Activated T-cell treated with anti-CD3 and anti-CD28 coated beads, Interleukin-2, amount 50 U/mL, for 72 hours (primary cell): ENCODE results near the gene SFRP5. TPM values are rescaled to one million over a fixed set of nuclear protein-coding genes. Genes with fewer than 3 reads are reported as not detected.

ENCODE experiments used
- ATAC-seq, 2 donors: fragments of 150-1000 bp; cut with Tn5 transposase; replicated peaks in 1 of 2; 2 replicates each; pipeline ENCODE4 v1.10.0; 2021; ENCODE audit warnings: moderate library complexity in 2 of 2, mild to moderate bottlenecking in 1 of 2
- DNase-seq, 2 donors: peaks; one replicate each; pipeline ENCODE4 v3.0.0; 2021 to 2022; ENCODE audit warnings: mixed read lengths in 1 of 2
- H3K27ac Mint-ChIP-seq: one replicate; pipeline ENCODE4 v1.8.0; 2022; ENCODE audit warnings: mild to moderate bottlenecking, moderate library complexity, mixed read lengths
- H3K27me3 Mint-ChIP-seq: one replicate; pipeline ENCODE4 v1.8.0; 2022; ENCODE audit warnings: low read depth, mixed read lengths
- H3K36me3 Mint-ChIP-seq, 2 donors: one replicate each; pipeline ENCODE4 v1.8.0; 2022; ENCODE audit warnings: mixed read lengths in 2 of 2, mild to moderate bottlenecking in 1 of 2; ENCODE audit not compliant: insufficient read depth in 2 of 2
- H3K4me1 Mint-ChIP-seq: one replicate; pipeline ENCODE4 v1.8.0; 2022; ENCODE audit warnings: low read depth, mixed read lengths
- H3K4me3 Mint-ChIP-seq, 2 donors: one replicate each; pipeline ENCODE4 v1.8.0; 2022; ENCODE audit warnings: mild to moderate bottlenecking in 2 of 2, mixed read lengths in 2 of 2, moderate library complexity in 2 of 2
- H3K9me3 Mint-ChIP-seq, 2 donors: one replicate each; pipeline ENCODE4 v1.8.0; 2022; ENCODE audit warnings: mixed read lengths in 2 of 2
- total RNA-seq, 2 donors: library from RNA; stranded (reverse); gene quantifications; one replicate each; pipeline ENCODE4 v1.2.3, GENCODE V29; 2022

The SFRP5 gene
- total RNA-seq, 2 donors from 2014 or later = not detected

GRCh38 chr10:97766106-97766810 lies 5.5 kb downstream of the SFRP5 start:
- ATAC-seq (no peak), DNase-seq (no peak)
- Mint-ChIP-seq H3K4me1 (peaks cover 7% of the 10 kb centered on the region), H3K36me3 (no peaks in the 10 kb centered on the region), H3K9me3 (no peaks in the 10 kb centered on the region), H3K27me3 (peaks cover 16% of the 10 kb centered on the region), H3K27ac (no peak overlapping the region), H3K4me3 (no peak overlapping the region)

GRCh38 chr10:97765201-97765600 lies 6.6 kb downstream of the SFRP5 start:
- Mint-ChIP-seq H3K36me3 (no peaks in the 10 kb centered on the region), H3K9me3 (no peaks in the 10 kb centered on the region), H3K27ac (no peak overlapping the region), H3K27me3 (peaks cover 6% of the 10 kb centered on the region), H3K4me3 (no peak overlapping the region), H3K4me1 (no peaks in the 10 kb centered on the region)
- ATAC-seq (no peak), DNase-seq (no peak)

DNA sequence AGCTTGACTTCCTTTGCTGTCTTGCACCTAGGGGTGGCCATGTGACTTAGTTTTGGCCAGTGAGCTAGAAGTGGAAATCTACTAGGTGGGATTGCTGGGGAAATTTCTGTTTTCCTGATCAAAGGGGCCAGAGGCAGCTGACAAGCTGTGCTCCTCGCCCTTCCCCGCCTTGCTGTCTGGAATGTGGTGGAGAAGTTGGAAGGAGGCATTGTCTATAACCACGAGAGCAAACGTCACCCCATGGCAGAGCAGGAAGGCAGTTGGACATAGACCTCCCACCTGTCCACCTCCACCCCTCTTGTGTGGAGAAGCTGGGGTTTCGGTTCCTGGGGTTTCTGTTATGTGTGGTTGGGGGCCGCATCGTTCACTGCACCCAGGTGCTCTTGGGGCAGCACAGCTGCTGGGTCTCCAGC lies 7.3 kb downstream of the SFRP5 start:
- ATAC-seq (no peak), DNase-seq (no peak)
- H3K27me3 Mint-ChIP-seq = no peaks in the 10 kb centered on the region
- H3K36me3 Mint-ChIP-seq = no peaks in the 10 kb centered on the region
- no peak overlapping the region for H3K27ac Mint-ChIP-seq
- no peaks in the 10 kb centered on the region for H3K9me3 Mint-ChIP-seq
- no peak overlapping the region for H3K4me3 Mint-ChIP-seq
- H3K4me1 Mint-ChIP-seq = no peaks in the 10 kb centered on the region

GRCh38 chr10:97763947-97764346 lies 7.9 kb downstream of the SFRP5 start:
- ATAC-seq (no peak), DNase-seq (no peak)
- Mint-ChIP-seq H3K36me3 (no peaks in the 10 kb centered on the region), H3K4me1 (no peaks in the 10 kb centered on the region), H3K9me3 (no peaks in the 10 kb centered on the region), H3K4me3 (no peak overlapping the region), H3K27me3 (no peaks in the 10 kb centered on the region), H3K27ac (no peak overlapping the region)

- H3K4me1 Mint-ChIP-seq = no peaks in the 10 kb centered on the region
- no peaks in the 10 kb centered on the region for H3K9me3 Mint-ChIP-seq
- no peak for DNase-seq
- H3K4me3 Mint-ChIP-seq = no peak overlapping the region
- no peak for ATAC-seq
- H3K27me3 Mint-ChIP-seq = no peaks in the 10 kb centered on the region
- H3K36me3 Mint-ChIP-seq = no peaks in the 10 kb centered on the region
- H3K27ac Mint-ChIP-seq = no peak overlapping the region
Observed at GRCh38 chr10:97763411-97763810, 8.4 kb downstream of the SFRP5 start.

GRCh38 chr10:97762816-97763215 lies 9.0 kb downstream of the SFRP5 start:
- H3K27me3 Mint-ChIP-seq = no peaks in the 10 kb centered on the region
- no peak overlapping the region for H3K4me3 Mint-ChIP-seq
- no peaks in the 10 kb centered on the region for H3K4me1 Mint-ChIP-seq
- H3K27ac Mint-ChIP-seq = no peak overlapping the region
- ATAC-seq (no peak), DNase-seq (no peak)
- no peaks in the 10 kb centered on the region for H3K9me3 Mint-ChIP-seq
- H3K36me3 Mint-ChIP-seq = no peaks in the 10 kb centered on the region

- H3K27ac Mint-ChIP-seq = no peak overlapping the region
- no peak for ATAC-seq
- no peaks in the 10 kb centered on the region for H3K4me1 Mint-ChIP-seq
- H3K36me3 Mint-ChIP-seq = peaks cover 0 to 2% of the 10 kb centered on the region in 2 donors
- H3K4me3 Mint-ChIP-seq = no peak overlapping the region
- DNase-seq = no peak
- H3K27me3 Mint-ChIP-seq = no peaks in the 10 kb centered on the region
- H3K9me3 Mint-ChIP-seq = no peaks in the 10 kb centered on the region
Observed at GRCh38 chr10:97762056-97762455, 9.7 kb downstream of the SFRP5 start.

- ATAC-seq (no peak), DNase-seq (no peak)
- no peaks in the 10 kb centered on the region for H3K4me1 Mint-ChIP-seq
- H3K4me3 Mint-ChIP-seq = no peak overlapping the region
- H3K27ac Mint-ChIP-seq = no peak overlapping the region
- H3K36me3 Mint-ChIP-seq = peaks cover 0 to 2% of the 10 kb centered on the region in 2 donors
- no peaks in the 10 kb centered on the region for H3K27me3 Mint-ChIP-seq
- H3K9me3 Mint-ChIP-seq = no peaks in the 10 kb centered on the region
Observed at GRCh38 chr10:97761331-97761865, 10.4 kb downstream of the SFRP5 start.

GRCh38 chr10:97760461-97761257 lies 11.1 kb downstream of the SFRP5 start:
- H3K27ac Mint-ChIP-seq = no peak overlapping the region
- H3K27me3 Mint-ChIP-seq = no peaks in the 10 kb centered on the region
- H3K9me3 Mint-ChIP-seq = no peaks in the 10 kb centered on the region
- no peak overlapping the region for H3K4me3 Mint-ChIP-seq
- H3K36me3 Mint-ChIP-seq = peaks cover 0 to 2% of the 10 kb centered on the region in 2 donors
- DNase-seq (no peak), ATAC-seq (no peak)
- no peaks in the 10 kb centered on the region for H3K4me1 Mint-ChIP-seq

DNA sequence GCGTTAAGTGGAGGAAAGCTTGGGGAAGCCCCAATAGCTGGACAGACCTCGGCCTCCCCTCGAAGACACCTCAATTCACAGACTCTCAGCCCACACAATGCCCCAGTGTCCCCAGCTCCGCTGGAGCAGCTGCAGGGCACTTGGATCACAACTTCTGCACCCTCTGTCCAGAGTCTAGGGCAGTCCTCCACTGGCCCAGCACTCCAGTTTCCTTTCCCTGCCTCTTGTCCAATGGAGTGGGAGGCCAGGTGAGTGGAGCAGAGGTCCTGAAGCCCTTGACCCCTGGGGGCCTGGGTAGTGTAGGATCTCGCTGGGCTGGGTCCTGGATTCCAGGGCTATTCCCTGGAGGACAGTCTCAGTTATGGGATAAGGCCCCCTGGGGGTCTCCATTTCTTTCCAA lies 11.9 kb downstream of the SFRP5 start:
- Mint-ChIP-seq H3K4me3 (no peak overlapping the region), H3K27me3 (no peaks in the 10 kb centered on the region), H3K9me3 (no peaks in the 10 kb centered on the region), H3K4me1 (no peaks in the 10 kb centered on the region), H3K36me3 (peaks cover 0 to 2% of the 10 kb centered on the region in 2 donors), H3K27ac (no peak overlapping the region)
- DNase-seq (no peak), ATAC-seq (no peak)

GRCh38 chr10:97759158-97759887 lies 12.5 kb downstream of the SFRP5 start:
- peak; percentile 70 to 73 for ATAC-seq
- Mint-ChIP-seq H3K27ac (no peak overlapping the region), H3K4me3 (no peak overlapping the region), H3K4me1 (no peaks in the 10 kb centered on the region), H3K36me3 (peaks cover 0 to 2% of the 10 kb centered on the region in 2 donors), H3K9me3 (no peaks in the 10 kb centered on the region), H3K27me3 (no peaks in the 10 kb centered on the region)
- DNase-seq = peak; percentile 56 to 57

DNA sequence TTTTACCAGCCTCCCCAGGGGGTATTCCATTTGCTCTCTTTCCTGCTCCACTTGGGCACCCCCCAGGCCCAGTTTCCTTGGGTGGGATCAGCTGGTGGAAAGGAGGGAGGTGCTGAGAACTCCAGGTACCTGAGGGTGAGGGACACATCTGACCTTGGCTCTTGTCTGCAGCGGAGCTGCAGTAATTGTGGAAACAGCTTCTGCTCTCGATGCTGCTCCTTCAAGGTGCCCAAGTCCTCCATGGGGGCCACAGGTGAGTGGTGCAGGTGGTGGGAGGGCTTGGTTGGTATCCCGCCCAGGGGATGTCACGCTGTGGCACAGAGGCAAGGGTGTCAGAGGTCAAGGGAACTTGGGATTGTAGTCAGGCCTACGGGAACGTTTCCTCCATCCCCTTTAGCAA lies 14.3 kb downstream of the SFRP5 start:
- H3K36me3 Mint-ChIP-seq = peaks cover 0 to 2% of the 10 kb centered on the region in 2 donors
- no peaks in the 10 kb centered on the region for H3K27me3 Mint-ChIP-seq
- ATAC-seq = no peak
- H3K9me3 Mint-ChIP-seq = no peaks in the 10 kb centered on the region
- no peak overlapping the region for H3K4me3 Mint-ChIP-seq
- DNase-seq = no peak
- peak overlapping the region; percentile 74 for H3K27ac Mint-ChIP-seq
- H3K4me1 Mint-ChIP-seq = no peaks in the 10 kb centered on the region

DNA sequence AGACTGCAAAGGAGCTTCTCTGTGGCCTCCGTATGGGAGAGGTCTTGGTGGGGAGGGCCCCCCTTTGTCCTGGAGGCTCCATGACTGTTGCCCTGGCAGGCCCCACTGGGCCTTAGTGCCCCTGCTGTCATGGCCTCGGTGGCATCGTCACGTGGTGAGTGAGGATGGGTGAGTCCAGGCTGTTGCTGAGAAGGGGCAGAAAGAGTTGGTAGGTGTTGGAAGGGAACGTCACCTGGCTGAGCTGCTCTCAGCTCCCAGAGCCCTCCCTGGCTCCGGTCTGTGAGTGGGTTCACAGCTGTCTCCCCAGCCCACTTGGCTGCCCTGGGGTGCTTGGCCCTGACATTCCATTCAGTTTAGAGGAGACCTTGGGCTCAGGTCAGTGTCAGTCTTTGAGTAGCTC lies 16.1 kb downstream of the SFRP5 start:
- H3K27me3 Mint-ChIP-seq = no peaks in the 10 kb centered on the region
- H3K36me3 Mint-ChIP-seq = peaks cover 4 to 5% of the 10 kb centered on the region in 2 donors
- H3K9me3 Mint-ChIP-seq = no peaks in the 10 kb centered on the region
- no peak for ATAC-seq
- H3K27ac Mint-ChIP-seq = no peak overlapping the region
- H3K4me1 Mint-ChIP-seq = no peaks in the 10 kb centered on the region
- no peak for DNase-seq
- no peak overlapping the region for H3K4me3 Mint-ChIP-seq
